Activated CD4-positive, alpha-beta T cell treated with anti-CD3 and anti-CD28 coated beads, Interleukin-2, amount 50 U/mL, for 24 hours (primary cell): ENCODE measurements around the gene COX15.
"Not testable (repeated sequence)": the region's sequence is repeated elsewhere in the genome, so short reads cannot be mapped to it uniquely, and the experiment has no call there.

Source experiments
- DNase-seq, 2 donors: peaks; one replicate each; pipeline ENCODE4 v3.0.0-alpha.2; 2020; ENCODE audit warnings: low read depth in 1 of 2, low spot score in 1 of 2

COX15 gene

GRCh38 chr10:99732033-99732842, at the start of gene COX15, which contains the start of gene CUTC:
COX15 (minus strand) TSS chr10:99732127; CDS start chr10:99732049, 78 bp downstream.
CUTC (plus strand) TSS chr10:99732234; CDS start chr10:99732349, 115 bp downstream.
- DNase-seq: peak; percentile 89 to 92

DNA sequence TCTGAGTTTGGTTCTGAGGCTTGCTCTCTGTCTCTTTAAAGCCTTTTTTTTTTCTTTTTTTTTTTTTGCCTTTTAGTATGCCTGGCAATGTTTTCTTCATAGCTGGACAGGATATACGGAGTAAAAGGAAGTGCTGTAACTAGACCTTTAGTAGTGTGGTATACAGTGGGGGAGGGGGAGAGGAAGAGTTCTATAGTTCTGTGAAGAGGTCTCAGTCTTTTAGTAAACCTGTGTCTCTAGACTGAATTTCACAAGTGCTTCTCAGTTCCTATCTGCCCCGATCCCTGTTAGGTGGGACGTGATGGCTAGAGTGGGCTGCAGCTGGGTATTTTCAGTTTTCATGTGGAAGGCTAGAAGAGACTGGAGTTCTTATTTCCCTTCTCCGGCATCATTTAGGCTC, 47.4 kb upstream of the COX15 start:
- DNase-seq: no peak

- DNase-seq: no peak
These were observed 46.2 kb upstream of the COX15 start for GRCh38 chr10:99777918-99778714.

DNA sequence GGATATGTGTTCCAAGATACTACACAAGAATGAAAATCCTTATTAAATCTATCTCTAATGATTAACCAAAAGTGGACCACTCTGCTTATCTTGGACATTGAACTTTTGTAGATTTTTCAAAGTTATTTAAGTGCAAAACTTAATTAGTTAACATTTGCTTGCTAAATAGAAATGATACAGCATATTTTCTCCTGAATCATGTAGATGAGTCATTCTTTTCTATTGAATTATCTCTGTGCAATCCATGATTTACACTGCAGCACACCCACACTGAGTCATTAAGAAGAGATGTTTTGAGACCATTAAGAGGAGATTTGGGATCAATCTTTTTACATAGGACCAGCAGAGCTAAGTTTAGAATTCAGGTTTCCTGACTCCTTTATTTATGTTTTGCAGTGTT, 43.9 kb upstream of the COX15 start:
- no peak for DNase-seq

DNA sequence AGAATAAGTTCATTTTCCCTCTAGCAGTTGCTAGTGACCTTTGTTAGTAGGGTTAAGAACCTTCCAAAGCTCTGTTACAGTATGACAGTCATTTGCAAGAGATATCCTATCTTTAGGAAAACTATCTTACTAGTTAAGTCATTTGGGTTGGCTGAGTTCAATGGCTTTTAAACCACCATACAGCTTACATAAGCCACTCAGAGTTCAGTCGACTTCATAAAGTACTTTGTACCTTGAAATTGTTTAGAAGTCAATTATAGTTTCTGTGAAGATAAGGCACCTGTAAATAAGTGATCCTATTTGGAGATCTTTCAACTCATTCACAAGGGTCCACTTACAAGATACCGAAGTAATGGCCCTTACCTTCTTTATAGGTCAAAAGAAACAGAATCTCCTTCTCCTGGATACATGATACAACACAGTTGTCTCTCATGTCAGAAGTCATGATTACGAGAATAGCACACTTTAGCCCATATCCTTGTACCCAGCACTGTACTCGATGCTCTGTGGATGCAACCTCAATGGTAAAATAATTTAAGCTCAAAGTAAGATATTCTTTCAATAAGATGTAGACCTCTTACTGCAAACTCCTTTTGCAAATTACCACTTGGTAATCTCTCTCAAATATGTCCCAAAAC, 38.6 kb upstream of the COX15 start:
- no peak for DNase-seq

DNA sequence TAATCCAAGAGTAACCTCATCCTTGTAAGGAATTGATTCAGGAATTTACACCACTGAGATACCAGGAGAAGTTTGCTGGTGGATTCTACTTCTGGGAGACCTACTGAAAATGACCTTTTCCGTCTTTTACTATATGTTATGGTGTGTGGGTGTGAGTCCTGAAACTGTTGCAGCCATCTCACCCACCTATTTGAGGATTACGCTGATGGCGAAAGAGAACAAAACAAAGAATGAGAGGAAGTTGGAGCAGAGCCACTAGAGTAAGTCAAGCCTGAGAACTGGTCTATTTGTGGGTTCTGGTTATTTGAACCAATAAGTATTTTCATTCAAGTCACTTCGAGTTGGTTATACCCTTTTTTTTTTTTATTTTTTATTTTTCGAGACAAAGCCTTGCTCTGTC, 37.8 kb upstream of the COX15 start:
- DNase-seq: no peak

GRCh38 chr10:99768556-99768955, 36.6 kb upstream of the COX15 start:
- DNase-seq: no peak

DNA sequence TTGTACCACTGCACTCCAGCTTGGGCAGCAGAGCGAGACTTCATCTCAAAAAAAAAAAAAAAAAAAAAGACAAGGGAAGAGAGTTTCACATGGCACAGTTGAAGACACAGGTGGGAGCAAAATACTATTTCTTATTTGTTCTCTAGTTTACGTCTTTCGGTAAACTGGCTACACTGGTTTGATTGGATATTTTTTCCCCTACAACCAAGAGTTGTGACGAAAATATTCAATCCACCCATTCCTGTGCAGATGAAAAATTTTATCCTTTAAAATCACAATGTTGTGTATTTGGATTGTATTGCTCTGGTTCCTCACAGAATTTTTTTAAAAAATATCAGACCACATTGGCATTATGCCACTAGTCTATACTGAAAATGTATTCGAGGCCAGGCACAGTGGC, 36.0 kb upstream of the COX15 start:
- no peak for DNase-seq

DNA sequence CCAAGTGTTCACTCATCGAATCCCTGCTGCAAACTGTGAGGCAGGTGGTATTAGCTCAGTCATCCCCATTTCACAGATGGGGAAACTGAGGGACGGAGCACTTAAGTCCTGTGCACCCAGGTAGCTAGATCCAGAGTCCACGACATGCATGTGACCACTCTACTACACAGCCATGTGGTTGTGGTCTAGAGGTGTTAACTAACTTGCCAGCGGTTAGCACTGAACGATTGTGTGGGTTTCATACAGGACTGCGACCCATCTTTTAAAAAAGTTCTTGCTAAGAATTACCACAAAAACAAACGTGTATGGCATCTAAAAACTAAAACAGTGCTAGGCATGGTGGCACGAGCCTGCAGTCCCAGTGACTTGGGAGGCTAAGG, 34.4 kb upstream of the COX15 start:
- DNase-seq: no peak

DNA sequence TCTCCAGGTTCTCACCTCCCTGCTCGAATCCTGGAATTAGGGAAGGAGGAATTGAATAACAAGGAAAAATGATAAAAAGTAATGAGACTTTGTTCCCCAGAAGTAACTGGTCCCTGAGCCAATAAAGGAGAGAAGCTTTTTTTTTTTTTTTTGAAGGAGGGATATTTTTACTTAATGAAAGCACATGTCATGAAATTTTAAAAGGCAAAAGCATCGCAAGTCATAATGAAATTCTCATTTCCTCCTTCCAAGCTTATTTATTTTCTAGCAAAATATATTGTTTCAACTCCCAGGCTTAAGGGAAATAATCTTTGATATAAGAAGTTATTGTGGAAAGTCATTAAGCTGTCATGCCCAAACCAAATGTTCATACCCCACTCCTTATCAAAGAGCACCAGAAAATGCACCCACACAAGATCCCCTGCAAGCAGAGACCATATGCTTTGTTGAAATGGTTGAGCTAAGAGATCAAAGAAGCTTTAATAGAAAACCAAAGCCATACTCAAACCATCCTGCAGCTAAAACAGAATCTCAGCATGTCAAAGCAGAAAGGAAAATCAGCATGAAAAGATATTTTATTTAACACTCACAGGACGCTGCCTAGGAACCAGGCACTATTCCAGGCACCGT, 33.9 kb upstream of the COX15 start:
- no peak for DNase-seq

DNA sequence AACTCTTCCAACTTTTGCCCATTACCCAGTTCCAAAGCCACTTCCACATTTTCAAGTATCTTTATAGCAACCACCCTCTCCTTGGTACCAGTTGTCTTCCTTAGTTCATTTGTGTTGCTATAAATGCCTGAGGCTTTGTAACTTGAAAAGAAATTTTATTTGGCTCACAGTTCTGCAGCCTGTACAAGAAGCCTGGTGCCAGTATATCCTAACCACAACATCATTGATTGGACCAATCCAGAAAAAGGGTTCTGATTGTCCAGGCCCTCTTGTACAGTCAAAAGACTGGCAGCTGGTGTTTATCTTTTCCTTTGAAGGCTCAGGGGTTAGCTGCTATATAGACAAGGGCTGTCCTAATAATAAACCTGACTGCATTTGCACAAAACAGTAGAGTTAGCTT, 29.4 kb upstream of the COX15 start:
- no peak for DNase-seq

DNA sequence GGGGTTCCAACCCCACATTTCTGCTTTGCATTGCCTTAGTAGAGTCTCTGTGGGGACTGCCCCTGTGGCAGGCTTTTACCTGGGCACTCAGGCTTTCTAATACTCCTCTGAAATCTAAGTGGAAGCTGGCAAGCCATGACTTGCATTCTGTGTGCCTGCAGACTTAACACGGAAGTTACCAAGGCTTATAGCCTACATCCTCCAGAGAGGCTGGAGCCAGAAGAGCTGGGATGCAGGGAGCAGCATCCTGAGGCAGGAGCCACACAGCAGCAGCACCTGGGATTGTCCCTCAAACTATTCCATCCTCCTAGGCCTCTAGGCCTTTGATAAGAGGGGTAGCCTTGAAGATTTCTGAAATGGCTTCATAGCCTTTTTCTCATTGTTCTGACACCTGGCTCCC, 28.4 kb upstream of the COX15 start:
- DNase-seq: no peak

GRCh38 chr10:99758211-99758891, 26.4 kb upstream of the COX15 start:
- DNase-seq: no peak

GRCh38 chr10:99756159-99756558, 24.2 kb upstream of the COX15 start:
- no peak for DNase-seq

- DNase-seq: no peak
These were observed 22.7 kb upstream of the COX15 start for GRCh38 chr10:99754670-99755069.

GRCh38 chr10:99750641-99751040, 18.7 kb upstream of the COX15 start:
- DNase-seq: no peak

DNA sequence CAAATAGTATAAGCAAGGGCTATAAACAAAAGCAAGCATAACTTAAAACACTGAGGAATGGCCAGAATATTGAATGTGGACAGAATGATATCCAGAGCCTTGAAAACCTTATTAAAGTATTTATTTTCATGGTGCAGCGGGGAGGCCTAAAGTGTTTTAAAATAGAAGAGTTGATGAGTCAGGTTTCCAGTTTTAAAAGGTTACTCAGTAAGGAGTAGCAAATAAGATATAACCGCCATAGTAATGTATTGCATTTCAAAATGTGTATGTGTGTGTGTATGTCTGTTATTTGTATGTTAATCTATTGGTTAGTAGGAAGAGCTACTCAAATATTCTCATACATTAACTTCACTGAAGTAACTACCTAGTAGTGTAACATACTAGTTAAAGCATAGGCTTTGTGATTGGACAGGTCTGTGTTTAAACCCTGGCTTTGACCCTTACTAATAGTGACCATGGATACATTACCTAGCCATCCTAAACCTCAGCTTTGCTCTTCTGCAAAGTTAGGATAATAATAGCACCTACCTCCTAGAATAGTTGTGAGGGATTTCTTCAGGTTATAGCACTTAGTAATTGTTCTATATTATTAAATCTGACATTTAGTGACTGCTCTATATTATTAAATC, 17.0 kb upstream of the COX15 start:
- no peak for DNase-seq

- DNase-seq: not testable (repeated sequence)
These were observed 14.2 kb upstream of the COX15 start for GRCh38 chr10:99746166-99746565.

- DNase-seq: no peak
These were observed 11.9 kb upstream of the COX15 start for GRCh38 chr10:99743841-99744240.

GRCh38 chr10:99742701-99743100, 10.8 kb upstream of the COX15 start:
- DNase-seq: no peak
